Mononuclear cell (primary cell): ENCODE measurements around the gene CPA5. TPM values are rescaled to one million over a fixed set of nuclear protein-coding genes. Genes with fewer than 3 reads are reported as not detected.

Source experiments
- H3K27me3 ChIP-seq: 2 replicates; pipeline ENCODE4 v1.6.0; 2011; ENCODE audit warnings: low read length, control low read depth; ENCODE audit not compliant: insufficient read depth
- H3K4me1 ChIP-seq: 2 replicates; pipeline ENCODE4 v1.5.1; 2011; ENCODE audit warnings: mild to moderate bottlenecking, low read length, control low read depth; ENCODE audit not compliant: insufficient read depth
- H3K4me3 ChIP-seq: 2 replicates; pipeline ENCODE4 v1.5.1; 2011; ENCODE audit warnings: mild to moderate bottlenecking, low read length, moderate library complexity
- H3K9me3 ChIP-seq: 2 replicates; pipeline ENCODE4 v1.5.1; 2011; ENCODE audit warnings: low read depth, mild to moderate bottlenecking, control low read depth, low read length
- total RNA-seq: library from RNA; depleted of rRNA; stranded (reverse); fragments of >200 nt; gene quantifications from one replicate; pipeline ENCODE4 v1.2.3, GENCODE V29; 2012

The CPA5 gene
- total RNA-seq, 1 donor, result not detected

GRCh38 chr7:130387628-130388403, 43.2 kb downstream of the CPA5 start:
- Histone ChIP-seq H3K27me3 (no peaks in the 10 kb centered on the region), H3K4me1 (peaks cover 8% of the 10 kb centered on the region), H3K4me3 (no peak overlapping the region), H3K9me3 (no peaks in the 10 kb centered on the region)

GRCh38 chr7:130388671-130389070, 44.1 kb downstream of the CPA5 start:
- Histone ChIP-seq H3K9me3 (no peaks in the 10 kb centered on the region), H3K27me3 (no peaks in the 10 kb centered on the region), H3K4me1 (peaks cover 12% of the 10 kb centered on the region), H3K4me3 (no peak overlapping the region)

GRCh38 chr7:130390486-130390885, 45.9 kb downstream of the CPA5 start:
- no peaks in the 10 kb centered on the region for H3K9me3 ChIP-seq
- H3K4me1 ChIP-seq, result peaks cover 17% of the 10 kb centered on the region
- no peaks in the 10 kb centered on the region for H3K27me3 ChIP-seq
- no peak overlapping the region for H3K4me3 ChIP-seq

- Histone ChIP-seq H3K9me3 (no peaks in the 10 kb centered on the region), H3K4me1 (peaks cover 17% of the 10 kb centered on the region), H3K4me3 (no peak overlapping the region)
These were observed 48.5 kb downstream of the CPA5 start for GRCh38 chr7:130393101-130393561.

GRCh38 chr7:130393841-130394411, 49.3 kb downstream of the CPA5 start:
- no peaks in the 10 kb centered on the region for H3K9me3 ChIP-seq
- H3K4me1 ChIP-seq, result peaks cover 24% of the 10 kb centered on the region
- no peak overlapping the region for H3K4me3 ChIP-seq
- H3K27me3 ChIP-seq, result no peaks in the 10 kb centered on the region

More at GRCh38 chr7:130393101-130393561, 48.5 kb downstream of the CPA5 start:
- no peaks in the 10 kb centered on the region for H3K27me3 ChIP-seq

- no peaks in the 10 kb centered on the region for H3K27me3 ChIP-seq
- peaks cover 26% of the 10 kb centered on the region for H3K4me1 ChIP-seq
- H3K4me3 ChIP-seq, result no peak overlapping the region
- H3K9me3 ChIP-seq, result no peaks in the 10 kb centered on the region
These were observed 50.0 kb downstream of the CPA5 start for GRCh38 chr7:130394421-130395195.

GRCh38 chr7:130395421-130395820, 50.8 kb downstream of the CPA5 start:
- H3K27me3 ChIP-seq, result no peaks in the 10 kb centered on the region

GRCh38 chr7:130396109-130396508, 51.5 kb downstream of the CPA5 start:
- Histone ChIP-seq H3K4me3 (no peak overlapping the region), H3K9me3 (no peaks in the 10 kb centered on the region), H3K4me1 (peaks cover 26% of the 10 kb centered on the region), H3K27me3 (no peaks in the 10 kb centered on the region)

More at GRCh38 chr7:130395421-130395820, 50.8 kb downstream of the CPA5 start:
- Histone ChIP-seq H3K4me1 (peaks cover 26% of the 10 kb centered on the region), H3K9me3 (no peaks in the 10 kb centered on the region), H3K4me3 (no peak overlapping the region)

GRCh38 chr7:130397051-130397757, 52.6 kb downstream of the CPA5 start:
- Histone ChIP-seq H3K4me1 (peaks cover 26% of the 10 kb centered on the region), H3K27me3 (no peaks in the 10 kb centered on the region), H3K4me3 (no peak overlapping the region), H3K9me3 (no peaks in the 10 kb centered on the region)

- Histone ChIP-seq H3K27me3 (no peaks in the 10 kb centered on the region), H3K9me3 (no peaks in the 10 kb centered on the region), H3K4me3 (no peak overlapping the region)
These were observed 53.1 kb downstream of the CPA5 start for GRCh38 chr7:130397758-130398073.

GRCh38 chr7:130398526-130399090, 54.0 kb downstream of the CPA5 start:
- H3K27me3 ChIP-seq, result no peaks in the 10 kb centered on the region
- no peaks in the 10 kb centered on the region for H3K9me3 ChIP-seq
- H3K4me3 ChIP-seq, result no peak overlapping the region
- peaks cover 23% of the 10 kb centered on the region for H3K4me1 ChIP-seq

More at GRCh38 chr7:130397758-130398073, 53.1 kb downstream of the CPA5 start:
- H3K4me1 ChIP-seq, result peaks cover 26% of the 10 kb centered on the region

GRCh38 chr7:130400120-130400572, 55.5 kb downstream of the CPA5 start:
- H3K4me1 ChIP-seq, result peaks cover 10% of the 10 kb centered on the region
- no peaks in the 10 kb centered on the region for H3K27me3 ChIP-seq
- no peak overlapping the region for H3K4me3 ChIP-seq
- H3K9me3 ChIP-seq, result no peaks in the 10 kb centered on the region

- peaks cover 10% of the 10 kb centered on the region for H3K4me1 ChIP-seq
- no peak overlapping the region for H3K4me3 ChIP-seq
- no peaks in the 10 kb centered on the region for H3K9me3 ChIP-seq
- no peaks in the 10 kb centered on the region for H3K27me3 ChIP-seq
These were observed 56.5 kb downstream of the CPA5 start for GRCh38 chr7:130401101-130401500.

- no peaks in the 10 kb centered on the region for H3K27me3 ChIP-seq
- no peaks in the 10 kb centered on the region for H3K9me3 ChIP-seq
- H3K4me1 ChIP-seq, result peaks cover 10% of the 10 kb centered on the region
- H3K4me3 ChIP-seq, result no peak overlapping the region
These were observed 57.0 kb downstream of the CPA5 start for GRCh38 chr7:130401578-130401977.
